Astrocyte (in vitro differentiated cells and primary cell): ENCODE results near the gene BCO1. TPM values are rescaled to one million over a fixed set of nuclear protein-coding genes. Genes with fewer than 3 reads are reported as not detected.

Experiments
- DNase-seq: peaks from one replicate; pipeline ENCODE4 v3.0.0-alpha.2; 2010; ENCODE audit warnings: low read depth
- FAIRE-seq: peaks from 2 replicates; lab custom pipeline; 2011; peaks lifted over from hg19 to GRCh38; lab: Jason Lieb, UNC
- H2AFZ ChIP-seq: 2 replicates; pipeline ENCODE4 v1.6.0; 2012; ENCODE audit warnings: low read depth, low read length, inconsistent platforms
- H3K27ac ChIP-seq: 2 replicates; pipeline ENCODE4 v1.5.1; 2011; ENCODE audit warnings: low read depth, low read length, inconsistent platforms
- H3K27me3 ChIP-seq: 2 replicates; pipeline ENCODE4 v1.6.0; 2011; ENCODE audit warnings: low read length, inconsistent platforms; ENCODE audit not compliant: insufficient read depth
- H3K36me3 ChIP-seq: 2 replicates; pipeline ENCODE4 v1.5.1; 2011; ENCODE audit warnings: low read length, inconsistent platforms; ENCODE audit not compliant: insufficient read depth
- H3K4me1 ChIP-seq: 2 replicates; pipeline ENCODE4 v1.5.1; 2011; ENCODE audit warnings: low read length, inconsistent platforms; ENCODE audit not compliant: insufficient read depth
- H3K4me2 ChIP-seq: 2 replicates; pipeline ENCODE4 v1.6.0; 2012; ENCODE audit warnings: low read length, inconsistent platforms
- H3K4me3 ChIP-seq: 2 replicates; pipeline ENCODE4 v1.5.1; 2011; ENCODE audit warnings: low read depth, mild to moderate bottlenecking, low read length, inconsistent platforms; ENCODE audit not compliant: insufficient read depth
- H3K79me2 ChIP-seq: 2 replicates; pipeline ENCODE4 v1.6.0; 2012; ENCODE audit warnings: mild to moderate bottlenecking, low read length, inconsistent platforms; ENCODE audit not compliant: insufficient read depth
- H3K9ac ChIP-seq: 2 replicates; pipeline ENCODE4 v1.6.0; 2012; ENCODE audit warnings: mild to moderate bottlenecking, low read length, inconsistent platforms
- H3K9me3 ChIP-seq: 2 replicates; pipeline ENCODE4 v1.5.1; 2012; ENCODE audit warnings: low read depth, mild to moderate bottlenecking, low read length, inconsistent platforms; ENCODE audit not compliant: insufficient read depth
- H4K20me1 ChIP-seq: 2 replicates; pipeline ENCODE4 v1.6.0; 2012; ENCODE audit warnings: low read length, inconsistent platforms; ENCODE audit not compliant: insufficient read depth
- H3K27ac Mint-ChIP-seq: one replicate; pipeline ENCODE4 v1.8.0; 2021; ENCODE audit warnings: mild to moderate bottlenecking, mixed read lengths; ENCODE audit not compliant: unreplicated experiment
- H3K27me3 Mint-ChIP-seq: one replicate; pipeline ENCODE4 v1.8.0; 2021; ENCODE audit warnings: low read depth, mixed read lengths; ENCODE audit not compliant: unreplicated experiment
- H3K36me3 Mint-ChIP-seq: one replicate; pipeline ENCODE4 v1.8.0; 2021; ENCODE audit warnings: low read depth, mixed read lengths; ENCODE audit not compliant: unreplicated experiment
- H3K4me1 Mint-ChIP-seq: one replicate; pipeline ENCODE4 v1.8.0; 2021; ENCODE audit warnings: low read depth, mixed read lengths; ENCODE audit not compliant: unreplicated experiment
- H3K4me3 Mint-ChIP-seq: one replicate; pipeline ENCODE4 v1.8.0; 2021; ENCODE audit warnings: mild to moderate bottlenecking, moderate library complexity, mixed read lengths; ENCODE audit not compliant: unreplicated experiment
- H3K9me3 Mint-ChIP-seq: one replicate; pipeline ENCODE4 v1.8.0; 2021; ENCODE audit warnings: mild to moderate bottlenecking, mixed read lengths; ENCODE audit not compliant: unreplicated experiment
- EZH2 ChIP-seq: IDR thresholded peaks from 2 replicates; pipeline ENCODE4 v1.6.1; 2012; ENCODE audit warnings: mild to moderate bottlenecking, low read length, inconsistent platforms; ENCODE audit not compliant: insufficient read depth
- total RNA-seq: library from RNA; stranded (reverse); gene quantifications from 2 replicates; pipeline ENCODE4 v1.2.1, GENCODE V29; 2021
- TF ChIP-seq, protein P1 (sequence below): IDR thresholded peaks from 2 replicates; pipeline ENCODE4 v1.5.1; 2011; ENCODE audit warnings: low read depth, mild to moderate bottlenecking, inconsistent platforms, low read length, moderate library complexity; ENCODE audit not compliant: insufficient read depth

BCO1 gene
- total RNA-seq, 1 donor from 2014 or later: not detected

DNA sequence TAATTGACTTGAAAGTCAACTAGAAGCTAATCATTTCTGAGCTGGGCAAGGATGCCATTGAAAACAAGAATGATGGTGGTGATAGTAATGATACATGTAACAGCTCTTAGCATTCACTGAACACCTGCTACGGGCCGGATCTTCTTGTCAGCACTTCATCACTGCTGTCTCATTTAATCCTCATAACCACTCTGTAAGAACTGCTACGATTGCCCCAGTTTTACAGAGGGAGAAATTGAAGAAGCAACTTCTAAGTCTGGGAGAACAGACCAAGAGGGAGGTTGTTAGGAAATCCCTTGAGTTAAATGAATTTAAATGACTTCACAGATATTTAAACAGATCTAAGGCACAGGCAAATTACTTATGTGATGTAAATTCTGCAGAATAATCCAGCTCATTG is 69.3 kb downstream of the BCO1 start:
- Mint-ChIP-seq H3K27me3 (no peaks in the 10 kb centered on the region), H3K4me3 (no peak overlapping the region), H3K9me3 (no peaks in the 10 kb centered on the region), H3K4me1 (peaks cover 2% of the 10 kb centered on the region), H3K27ac (no peak overlapping the region), H3K36me3 (peaks cover 4% of the 10 kb centered on the region)
- TF ChIP-seq EZH2: no peak
- TF ChIP-seq, protein P1, sequence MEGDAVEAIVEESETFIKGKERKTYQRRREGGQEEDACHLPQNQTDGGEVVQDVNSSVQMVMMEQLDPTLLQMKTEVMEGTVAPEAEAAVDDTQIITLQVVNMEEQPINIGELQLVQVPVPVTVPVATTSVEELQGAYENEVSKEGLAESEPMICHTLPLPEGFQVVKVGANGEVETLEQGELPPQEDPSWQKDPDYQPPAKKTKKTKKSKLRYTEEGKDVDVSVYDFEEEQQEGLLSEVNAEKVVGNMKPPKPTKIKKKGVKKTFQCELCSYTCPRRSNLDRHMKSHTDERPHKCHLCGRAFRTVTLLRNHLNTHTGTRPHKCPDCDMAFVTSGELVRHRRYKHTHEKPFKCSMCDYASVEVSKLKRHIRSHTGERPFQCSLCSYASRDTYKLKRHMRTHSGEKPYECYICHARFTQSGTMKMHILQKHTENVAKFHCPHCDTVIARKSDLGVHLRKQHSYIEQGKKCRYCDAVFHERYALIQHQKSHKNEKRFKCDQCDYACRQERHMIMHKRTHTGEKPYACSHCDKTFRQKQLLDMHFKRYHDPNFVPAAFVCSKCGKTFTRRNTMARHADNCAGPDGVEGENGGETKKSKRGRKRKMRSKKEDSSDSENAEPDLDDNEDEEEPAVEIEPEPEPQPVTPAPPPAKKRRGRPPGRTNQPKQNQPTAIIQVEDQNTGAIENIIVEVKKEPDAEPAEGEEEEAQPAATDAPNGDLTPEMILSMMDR: no peak
- H3K27me3 ChIP-seq: no peaks in the 10 kb centered on the region
- H3K4me2 ChIP-seq: no peak overlapping the region
- H3K9me3 ChIP-seq: no peaks in the 10 kb centered on the region
- H4K20me1 ChIP-seq: peaks cover 3% of the 10 kb centered on the region
- H2AFZ ChIP-seq: no peak overlapping the region
- no peak overlapping the region for H3K9ac ChIP-seq
- no peak overlapping the region for H3K4me3 ChIP-seq
- H3K36me3 ChIP-seq: no peaks in the 10 kb centered on the region
- no peak for FAIRE-seq
- peaks cover 5% of the 10 kb centered on the region for H3K79me2 ChIP-seq
- DNase-seq: no peak
- H3K27ac ChIP-seq: no peak overlapping the region
- no peaks in the 10 kb centered on the region for H3K4me1 ChIP-seq

DNA sequence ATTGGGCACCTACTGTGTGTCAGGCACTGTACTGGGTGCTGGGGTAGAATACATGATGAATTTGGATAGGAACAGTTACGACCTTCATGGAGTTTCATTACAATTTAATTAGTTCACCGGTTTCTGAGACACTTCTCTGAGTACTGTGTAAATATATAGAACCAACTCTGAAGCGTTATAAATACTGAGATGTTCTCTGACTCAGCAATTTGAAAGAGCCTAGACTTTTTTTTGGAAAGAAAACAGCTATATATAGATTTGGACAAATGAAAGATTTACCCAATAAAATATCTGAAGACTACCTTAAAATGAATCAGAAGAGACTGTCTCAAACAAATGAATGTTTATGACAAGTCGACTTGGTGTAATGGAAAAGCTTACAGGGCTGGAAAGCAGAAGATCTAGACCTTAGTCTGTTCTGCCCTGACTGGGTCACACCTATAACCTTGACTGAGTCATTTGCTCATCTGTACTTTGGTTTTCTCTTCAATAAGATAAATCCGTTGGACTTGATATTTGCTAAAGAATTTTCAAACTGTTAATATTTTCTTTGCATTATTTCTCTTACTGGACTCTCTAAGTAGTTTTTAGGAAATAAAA is 71.7 kb downstream of the BCO1 start:
- H2AFZ ChIP-seq: no peak overlapping the region
- no peak overlapping the region for H3K9ac ChIP-seq
- Mint-ChIP-seq H3K9me3 (no peaks in the 10 kb centered on the region), H3K27me3 (no peaks in the 10 kb centered on the region), H3K36me3 (peaks cover 4% of the 10 kb centered on the region), H3K27ac (no peak overlapping the region), H3K4me1 (peaks cover 6% of the 10 kb centered on the region), H3K4me3 (no peak overlapping the region)
- no peaks in the 10 kb centered on the region for H3K27me3 ChIP-seq
- H3K4me2 ChIP-seq: no peak overlapping the region
- FAIRE-seq (no peak), DNase-seq (no peak)
- H3K36me3 ChIP-seq: no peaks in the 10 kb centered on the region
- no peak overlapping the region for H3K27ac ChIP-seq
- peaks cover 12% of the 10 kb centered on the region for H3K4me1 ChIP-seq
- H3K9me3 ChIP-seq: no peaks in the 10 kb centered on the region
- no peak for TF ChIP-seq EZH2
- TF ChIP-seq, protein P1: no peak
- peaks cover 3% of the 10 kb centered on the region for H4K20me1 ChIP-seq
- H3K79me2 ChIP-seq: peaks cover 23% of the 10 kb centered on the region
- H3K4me3 ChIP-seq: no peak overlapping the region

DNA sequence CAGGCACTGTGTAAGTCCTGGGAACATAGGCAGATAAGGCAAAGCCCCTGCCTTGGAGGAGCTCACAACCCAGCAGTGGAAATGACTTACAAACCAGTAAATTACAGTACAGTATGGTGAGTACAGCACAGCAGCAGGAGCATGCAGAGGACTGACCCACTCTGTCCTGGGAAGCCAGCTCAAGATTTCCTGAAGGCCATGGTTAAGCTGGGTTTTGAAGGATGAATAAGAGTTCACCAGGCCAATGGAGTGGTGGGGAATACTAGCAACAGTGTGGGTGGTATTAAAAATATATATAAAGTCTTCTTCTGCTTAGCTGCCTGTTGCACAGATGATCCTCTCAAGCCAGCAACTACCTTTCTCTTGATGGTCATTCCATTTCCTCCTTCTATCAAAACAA is 73.3 kb downstream of the BCO1 start:
- peaks cover 10% of the 10 kb centered on the region for H4K20me1 ChIP-seq
- no peak overlapping the region for H3K4me3 Mint-ChIP-seq
- peaks cover 38% of the 10 kb centered on the region for H3K79me2 ChIP-seq
- no peak overlapping the region for H3K27ac ChIP-seq
- no peak overlapping the region for H3K4me2 ChIP-seq
- no peak overlapping the region for H3K4me3 ChIP-seq
- no peaks in the 10 kb centered on the region for H3K9me3 ChIP-seq
- H3K36me3 Mint-ChIP-seq: peaks cover 4% of the 10 kb centered on the region
- H3K9me3 Mint-ChIP-seq: no peaks in the 10 kb centered on the region
- TF ChIP-seq, protein P1: no peak
- no peak for TF ChIP-seq EZH2
- H3K36me3 ChIP-seq: no peaks in the 10 kb centered on the region
- no peak overlapping the region for H2AFZ ChIP-seq
- H3K27ac Mint-ChIP-seq: no peak overlapping the region
- no peak overlapping the region for H3K9ac ChIP-seq
- H3K4me1 Mint-ChIP-seq: peaks cover 8% of the 10 kb centered on the region
- H3K27me3 Mint-ChIP-seq: no peaks in the 10 kb centered on the region
- FAIRE-seq (no peak), DNase-seq (no peak)
- H3K4me1 ChIP-seq: peaks cover 17% of the 10 kb centered on the region
- H3K27me3 ChIP-seq: no peaks in the 10 kb centered on the region
